H1 (cell line): ENCODE measurements around the gene H6PD. TPM values are rescaled to one million over a fixed set of nuclear protein-coding genes. Genes with fewer than 3 reads are reported as not detected.

Experiments
- CTCF ChIA-PET: fragments of 300-600 bp; sonication (Branson Sonifier 250); formaldehyde crosslinking; loops from one replicate; lab custom pipeline; 2021; ENCODE audit not compliant: partially characterized antibody; lab: Charles Lee
- POLR2A ChIA-PET: fragments of 300-600 bp; sonication (Branson Sonifier 250); formaldehyde crosslinking; loops from one replicate; lab custom pipeline; 2021; ENCODE audit warnings: inconsistent platforms; ENCODE audit not compliant: partially characterized antibody; lab: Charles Lee
- DNase-seq, 2 experiments: peaks; one replicate each; pipeline versions ENCODE4 v3.0.0 to v3.0.0-alpha.2; 2010 to 2022; ENCODE audit warnings: low spot score in 2 of 2, low read depth in 1 of 2, mixed read lengths in 1 of 2
- FAIRE-seq: peaks from 2 replicates; lab custom pipeline; 2011; peaks lifted over from hg19 to GRCh38; lab: Jason Lieb, UNC
- H2AFZ ChIP-seq: 2 replicates; pipeline ENCODE4 v1.8.1; 2012; ENCODE audit warnings: low read length, inconsistent platforms
- H2AK5ac ChIP-seq: 2 replicates; pipeline ENCODE4 v1.6.1; 2013; ENCODE audit warnings: low read depth, low read length
- H2BK120ac ChIP-seq: replicated peaks from 2 replicates; pipeline ENCODE3; 2013; ENCODE audit warnings: low read depth, low read length, inconsistent platforms
- H2BK12ac ChIP-seq: 2 replicates; pipeline ENCODE4 v1.6.1; 2013; ENCODE audit warnings: low read depth, low read length
- H2BK15ac ChIP-seq: 2 replicates; pipeline ENCODE4 v1.6.1; 2013; ENCODE audit warnings: low read length
- H2BK20ac ChIP-seq: 2 replicates; pipeline ENCODE4 v1.6.1; 2013; ENCODE audit warnings: low read length
- H2BK5ac ChIP-seq: 2 replicates; pipeline ENCODE4 v1.6.1; 2013; ENCODE audit warnings: low read depth, low read length
- H3K14ac ChIP-seq: 2 replicates; pipeline ENCODE4 v1.6.1; 2013; ENCODE audit warnings: inconsistent platforms; ENCODE audit not compliant: insufficient read length
- H3K18ac ChIP-seq: 2 replicates; pipeline ENCODE4 v1.6.1; 2013; ENCODE audit warnings: low read length; ENCODE audit errors: extremely low read depth
- H3K23ac ChIP-seq: 2 replicates; pipeline ENCODE4 v1.6.1; 2013; ENCODE audit warnings: inconsistent platforms; ENCODE audit not compliant: insufficient read length
- H3K23me2 ChIP-seq: 2 replicates; pipeline ENCODE4 v1.6.1; 2013; ENCODE audit warnings: low read depth, low read length
- H3K27ac ChIP-seq: 2 replicates; pipeline ENCODE4 v1.6.1; 2011; ENCODE audit warnings: low read depth, low read length, inconsistent platforms
- H3K27me3 ChIP-seq, 4 experiments: replicated peaks in 1 of 4; 1 replicate in 1 of 4; 2 replicates in 3 of 4; pipeline versions ENCODE4 v1.6.1 to v1.8.1; 2011 to 2013; ENCODE audit warnings: low read length in 3 of 4, mild to moderate bottlenecking in 3 of 4, inconsistent platforms in 2 of 4, mixed read lengths in 2 of 4, moderate library complexity in 1 of 4; ENCODE audit not compliant: control insufficient read depth in 3 of 4, insufficient read depth in 3 of 4; ENCODE audit errors: extremely low read depth in 1 of 4
- H3K36me3 ChIP-seq, 4 experiments: 2 replicates each; pipeline versions ENCODE4 v1.6.1 to v1.8.1; 2011 to 2013; ENCODE audit warnings: mild to moderate bottlenecking in 4 of 4, low read length in 3 of 4, moderate library complexity in 2 of 4, control low read depth in 1 of 4, inconsistent platforms in 1 of 4; ENCODE audit not compliant: insufficient read depth in 4 of 4, control insufficient read depth in 2 of 4
- H3K4ac ChIP-seq: replicated peaks from 2 replicates; pipeline ENCODE3; 2013; ENCODE audit warnings: low read length, low read depth, mixed read lengths, inconsistent platforms; ENCODE audit not compliant: insufficient read length
- H3K4me1 ChIP-seq, 4 experiments: replicated peaks in 1 of 4; 1 replicate in 1 of 4; 2 replicates in 3 of 4; pipeline versions ENCODE4 v1.6.1 to v1.8.1; 2011 to 2013; ENCODE audit warnings: low read length in 3 of 4, inconsistent platforms in 2 of 4, mixed read lengths in 1 of 4; ENCODE audit not compliant: insufficient read depth in 4 of 4, control insufficient read depth in 3 of 4
- H3K4me2 ChIP-seq, 2 experiments: 2 replicates each; pipeline versions ENCODE4 v1.6.1 to v1.8.1; 2011 to 2013; ENCODE audit warnings: low read depth in 2 of 2, low read length in 2 of 2, control low read depth in 1 of 2, inconsistent platforms in 1 of 2, mild to moderate bottlenecking in 1 of 2; ENCODE audit not compliant: insufficient read depth in 1 of 2
- H3K4me3 ChIP-seq, 4 experiments: fragments of 200-600, 300-600 bp in 1 of 4; sonication (generic), shearing (Covaris generic), sonication (Bioruptor Twin) in 1 of 4; 2 replicates each; pipeline versions ENCODE4 v1.5.1 to v1.8.1; 2011 to 2016; ENCODE audit warnings: low read length in 4 of 4, low read depth in 3 of 4, control low read depth in 2 of 4, inconsistent platforms in 2 of 4, mild to moderate bottlenecking in 2 of 4, mixed read lengths in 1 of 4, moderate library complexity in 1 of 4; ENCODE audit not compliant: insufficient read depth in 2 of 4; ENCODE audit errors: extremely low read depth in 1 of 4
- H3K56ac ChIP-seq: replicated peaks from 2 replicates; pipeline ENCODE3; 2013; ENCODE audit warnings: low read depth, mild to moderate bottlenecking, mixed read lengths, low read length, inconsistent platforms; ENCODE audit not compliant: insufficient read length
- H3K79me1 ChIP-seq: 2 replicates; pipeline ENCODE4 v1.6.1; 2013; ENCODE audit warnings: low read depth, low read length, control low read depth
- H3K79me2 ChIP-seq, 2 experiments: 2 replicates each; pipeline versions ENCODE4 v1.6.1 to v1.8.1; 2012 to 2013; ENCODE audit warnings: low read length in 2 of 2, mild to moderate bottlenecking in 2 of 2, inconsistent platforms in 1 of 2; ENCODE audit not compliant: insufficient read depth in 2 of 2, control insufficient read depth in 1 of 2
- H3K9ac ChIP-seq, 4 experiments: replicated peaks in 1 of 4; 1 replicate in 1 of 4; 2 replicates in 3 of 4; pipeline versions ENCODE4 v1.6.1 to v1.8.1; 2011 to 2013; ENCODE audit warnings: low read depth in 3 of 4, low read length in 3 of 4, control low read depth in 2 of 4, mild to moderate bottlenecking in 2 of 4, moderate library complexity in 2 of 4, inconsistent platforms in 1 of 4; ENCODE audit errors: extremely low read depth in 1 of 4
- H3K9me3 ChIP-seq, 2 experiments: 2 replicates each; pipeline versions ENCODE4 v1.6.1 to v1.8.1; 2012 to 2013; ENCODE audit warnings: mild to moderate bottlenecking in 2 of 2, moderate library complexity in 2 of 2, control low read depth in 1 of 2, inconsistent platforms in 1 of 2, low read depth in 1 of 2, low read length in 1 of 2, mixed read lengths in 1 of 2; ENCODE audit not compliant: insufficient read depth in 2 of 2
- H4K20me1 ChIP-seq, 2 experiments: replicated peaks in 1 of 2; 2 replicates each; pipeline versions ENCODE3 to v1.8.1; 2011 to 2013; ENCODE audit warnings: inconsistent platforms in 2 of 2, low read length in 2 of 2, mild to moderate bottlenecking in 1 of 2; ENCODE audit not compliant: insufficient read depth in 2 of 2, control insufficient read depth in 1 of 2
- H4K5ac ChIP-seq: 2 replicates; pipeline ENCODE4 v1.6.1; 2013; ENCODE audit warnings: low read length, low read depth, mixed read lengths, inconsistent platforms; ENCODE audit not compliant: insufficient read length
- H4K8ac ChIP-seq: 2 replicates; pipeline ENCODE4 v1.8.0; 2013; ENCODE audit warnings: mild to moderate bottlenecking, moderate library complexity, low read length, inconsistent platforms; ENCODE audit not compliant: insufficient read depth; ENCODE audit errors: extremely low read depth
- H4K91ac ChIP-seq: replicated peaks from 2 replicates; pipeline ENCODE3; 2013; ENCODE audit warnings: low read length, mixed read lengths, inconsistent platforms; ENCODE audit not compliant: insufficient read length
- ATF3 ChIP-seq: IDR thresholded peaks from 2 replicates; pipeline ENCODE4 v1.6.1; 2011; ENCODE audit warnings: low read depth, mild to moderate bottlenecking, low read length; ENCODE audit not compliant: insufficient read depth
- USF2 ChIP-seq: IDR thresholded peaks from 2 replicates; pipeline ENCODE4 v1.6.1; 2011; ENCODE audit warnings: low read length, improper control_type of control experiment
- WGBS, 2 experiments: shearing (Covaris generic) in 1 of 2; methylation state at CpG; one replicate each; pipeline versions ENCODE4 v1.1.6 to v1.1.7; 2013 to 2015; ENCODE audit warnings: low lambda C conversion rate in 2 of 2, mixed read lengths in 2 of 2, inconsistent platforms in 1 of 2, low coverage in 1 of 2, missing lambda C conversion rate in 1 of 2; ENCODE audit not compliant: insufficient replicate concordance in 2 of 2, insufficient coverage in 1 of 2, insufficient read length in 1 of 2; ENCODE audit errors: extremely low coverage in 1 of 2, missing lambda C conversion rate in 1 of 2; 5-methylcytosine and 5-hydroxymethylcytosine counted together
- polyA plus RNA-seq, 7 experiments: library from polyadenylated mRNA; depleted of rRNA in 3 of 7; stranded (reverse) in 5 of 7; unstranded in 2 of 7; fragments of >200 nt in 5 of 7; fragments of 200-250 nt in 2 of 7; gene quantifications; 1 replicate in 5 of 7; 2 replicates in 1 of 7; 4 replicates in 1 of 7; pipeline versions ENCODE4 v1.2.1 to v1.2.3, GENCODE V29; 2011 to 2013; ENCODE audit warnings: missing spikeins in 2 of 7, mixed read lengths in 2 of 7
- total RNA-seq: library from RNA; stranded (reverse); fragmentation: NEBNext Ultra II Directional; extraction: Animal tissue kit (Norgen Biotek cat#: 25700); gene quantifications from 2 replicates; pipeline ENCODE4 v1.2.1, GENCODE V29; 2021

The H6PD gene
- total and polyA plus RNA-seq, 2 of the 8 experiments (the other 6 are each of a cell fraction or from before 2014, with no cell fraction given) = 3.6 to 3.8 TPM

GRCh38 chr1:9207086-9207485, 27.5 kb upstream of the H6PD start:
- TF ChIP-seq ATF3 (no peak), USF2 (no peak)
- no peak for DNase-seq
- Histone ChIP-seq H3K4me1 (peaks cover 0 to 5% (median 0%) of the 10 kb centered on the region in 4 experiments; a peak in 3 of 7 replicates), H2BK20ac (no peak overlapping the region), H3K79me2 (no peaks in the 10 kb centered on the region), H2BK120ac (no peak overlapping the region), H4K91ac (no peak overlapping the region), H3K18ac (no peak overlapping the region), H2BK15ac (no peak overlapping the region), H3K9ac (no peak overlapping the region), H3K23ac (no peak overlapping the region), H3K23me2 (no peaks in the 10 kb centered on the region), H4K5ac (no peak overlapping the region), H2BK12ac (no peak overlapping the region), H4K8ac (no peak overlapping the region), H3K56ac (no peak overlapping the region), H2AK5ac (no peak overlapping the region), H2AFZ (no peak overlapping the region), H2BK5ac (no peak overlapping the region), H3K36me3 (no peaks in the 10 kb centered on the region), H3K14ac (no peak overlapping the region), H3K27ac (no peak overlapping the region), H3K79me1 (no peaks in the 10 kb centered on the region), H3K4ac (no peak overlapping the region), H3K27me3 (peaks cover 4 to 26% (median 18%) of the 10 kb centered on the region in 4 experiments), H3K4me3 (no peak overlapping the region), H3K4me2 (no peak overlapping the region), H4K20me1 (peaks cover 0 to 1% of the 10 kb centered on the region in 2 experiments), H3K9me3 (no peaks in the 10 kb centered on the region; a peak in 1 of 4 replicates)
- 86% methylated on average over 5 of the region's 5 CpGs; no CpG with 5 or more reads in 1 of the 2 experiments for WGBS, 2 experiments
- POLR2A ChIA-PET = no interaction called here
- CTCF ChIA-PET = interaction anchor here (1.1 to 1.3 kb wide), 3 partner anchors 26 to 64 kb away, joined by 3 read pairs; no protein-coding TSS in a partner anchor
- no peak for FAIRE-seq
